GM21717 (cell line): Measurements from ENCODE around the gene NCKIPSD.
A peak's percentile ranks its signal among the peaks of the same experiment; 100 is the strongest.

ENCODE experiments used
- ATAC-seq: cut with Tn5 transposase; IDR thresholded peaks from one replicate; pipeline ENCODE4 v1.9.1; 2021; ENCODE audit warnings: mild to moderate bottlenecking, moderate library complexity; ENCODE audit not compliant: unreplicated experiment

The NCKIPSD gene

GRCh38 chr3:48651771-48652170 lies 33.9 kb downstream of the NCKIPSD start:
- ATAC-seq: no peak

GRCh38 chr3:48650723-48651122 lies 35.0 kb downstream of the NCKIPSD start:
- ATAC-seq: no peak

- ATAC-seq: no peak
Measured at GRCh38 chr3:48648188-48648850, 37.4 kb downstream of the NCKIPSD start.

GRCh38 chr3:48647714-48648113 lies 38.0 kb downstream of the NCKIPSD start:
- no peak for ATAC-seq

GRCh38 chr3:48644898-48645760 lies 40.6 kb downstream of the NCKIPSD start:
- ATAC-seq: no peak

- no peak for ATAC-seq
Measured at GRCh38 chr3:48642605-48643004, 43.1 kb downstream of the NCKIPSD start.

- ATAC-seq: no peak
Measured at GRCh38 chr3:48641396-48641795, 44.3 kb downstream of the NCKIPSD start.

- no peak for ATAC-seq
Measured at GRCh38 chr3:48639944-48640606, 45.6 kb downstream of the NCKIPSD start.

GRCh38 chr3:48637305-48637704 lies 48.4 kb downstream of the NCKIPSD start:
- no peak for ATAC-seq

- ATAC-seq: no peak
Measured at GRCh38 chr3:48636149-48636655, 49.5 kb downstream of the NCKIPSD start.

- ATAC-seq: peak; percentile 84
Measured at GRCh38 chr3:48635222-48636021, 50.3 kb downstream of the NCKIPSD start, which contains the start of gene SLC26A6. Gene SLC26A6 (minus strand): TSS chr3:48635461. CDS start chr3:48635393, 68 bp downstream.

- ATAC-seq: no peak
Measured at GRCh38 chr3:48634661-48635221, 51.0 kb downstream of the NCKIPSD start.

GRCh38 chr3:48633743-48634142 lies 52.0 kb downstream of the NCKIPSD start:
- no peak for ATAC-seq

- no peak for ATAC-seq
Measured at GRCh38 chr3:48633256-48633655, 52.5 kb downstream of the NCKIPSD start.

- ATAC-seq: no peak
Measured at GRCh38 chr3:48631516-48632448, 53.9 kb downstream of the NCKIPSD start.

- ATAC-seq: no peak
Measured at GRCh38 chr3:48630833-48631232, 54.9 kb downstream of the NCKIPSD start.

GRCh38 chr3:48630407-48630806 lies 55.3 kb downstream of the NCKIPSD start:
- ATAC-seq: no peak

- ATAC-seq: no peak
Measured at GRCh38 chr3:48629894-48630293, 55.8 kb downstream of the NCKIPSD start.
